ENCODE results near the gene KIAA0825.

DNA sequence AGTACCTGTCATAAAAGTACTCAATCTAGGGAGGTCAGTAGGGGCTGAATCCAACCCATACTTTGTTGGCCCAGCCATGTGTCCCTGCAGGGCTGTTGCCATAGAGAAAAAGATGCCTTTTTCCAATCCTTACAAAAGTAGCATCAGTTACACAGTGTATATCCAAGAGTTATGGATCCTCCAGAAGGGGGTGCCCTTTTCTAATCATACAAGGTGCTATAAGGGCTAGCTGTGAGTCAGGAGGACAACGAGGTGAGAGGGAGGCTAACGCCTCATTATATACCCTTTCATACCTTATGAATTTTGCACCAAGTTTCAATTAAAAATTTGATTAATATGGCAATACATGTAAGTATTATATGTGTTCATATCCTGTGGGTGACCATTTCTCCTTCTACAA lies 4.8 kb downstream of the KIAA0825 start:
- TF ChIP-seq ZNF384 (IDR thresholded peaks at IDR 0.05) (no peak), FOXM1 (IDR thresholded peaks at IDR 0.05; ENCODE audit: borderline replicate concordance) (no peak)
